Measurements from ENCODE around the gene PCDHGA12. TPM values are rescaled to one million over a fixed set of nuclear protein-coding genes. Genes with fewer than 3 reads are reported as not detected.
"Not testable (repeated sequence)": the region's sequence is repeated elsewhere in the genome, so short reads cannot be mapped to it uniquely, and the experiment has no call there.

The PCDHGA12 gene
- total and polyA plus RNA-seq, 2 experiments from 2014 or later, result 8.5 to 8.6 TPM

DNA sequence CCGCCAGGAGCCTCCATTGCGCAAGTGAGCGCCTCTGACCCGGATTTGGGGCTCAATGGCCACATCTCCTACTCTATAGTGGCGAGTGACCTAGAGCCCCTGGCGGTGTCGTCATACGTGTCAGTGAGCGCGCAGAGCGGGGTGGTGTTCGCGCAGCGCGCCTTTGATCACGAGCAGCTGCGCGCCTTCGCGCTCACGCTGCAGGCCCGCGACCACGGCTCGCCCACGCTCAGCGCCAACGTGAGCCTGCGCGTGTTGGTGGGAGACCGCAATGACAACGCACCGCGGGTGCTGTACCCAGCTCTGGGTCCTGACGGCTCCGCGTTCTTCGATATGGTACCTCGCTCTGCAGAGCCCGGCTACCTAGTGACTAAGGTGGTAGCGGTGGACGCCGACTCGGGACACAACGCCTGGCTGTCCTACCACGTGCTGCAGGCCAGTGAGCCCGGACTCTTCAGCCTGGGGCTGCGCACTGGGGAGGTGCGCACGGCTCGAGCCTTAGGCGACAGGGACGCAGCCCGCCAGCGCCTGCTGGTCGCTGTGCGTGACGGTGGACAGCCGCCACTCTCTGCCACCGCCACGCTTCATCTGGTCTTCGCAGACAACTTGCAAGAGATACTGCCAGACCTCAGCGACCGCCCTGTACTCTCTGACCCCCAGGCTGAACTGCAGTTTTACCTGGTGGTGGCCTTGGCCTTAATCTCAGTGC, 20.6 kb upstream of the PCDHGA12 start:
- H3K4me3 ChIP-seq, result no peak overlapping the region
- peaks cover 6% of the 10 kb centered on the region; the same call in 1 of the 2 replicates for H3K79me2 ChIP-seq (ENCODE audit: insufficient read depth)
- no peaks in the 10 kb centered on the region for H3K36me3 ChIP-seq (ENCODE audit: low read depth)
- TF ChIP-seq EZH2 (IDR thresholded peaks at IDR 0.05; ENCODE audit: insufficient read depth, poor library complexity, severe bottlenecking) (no peak), EZH2phosphoT487 (IDR thresholded peaks at IDR 0.05; ENCODE audit: insufficient read depth, low read depth) (no peak)
- no peak overlapping the region for H3K9ac ChIP-seq
- in situ Hi-C loops (cut with MboI), result no loop called here
- no peak for DNase-seq
- no peaks in the 10 kb centered on the region for H3K27me3 ChIP-seq (replicated peaks; ENCODE audit: insufficient read depth)
- no peaks in the 10 kb centered on the region; the same call in 1 of the 2 replicates for H3K4me1 ChIP-seq (ENCODE audit: insufficient read depth)
- H2AFZ ChIP-seq, result no peak overlapping the region
- H3K9me3 ChIP-seq (ENCODE audit: low read depth), result no peaks in the 10 kb centered on the region
- 28 to 30% methylated on average over 56 to 59 of the region's 64 CpGs for WGBS, 2 experiments (ENCODE audit: low coverage in 1 of 2, low lambda C conversion rate in 2 of 2, missing lambda C conversion rate in 2 of 2)
- no peak overlapping the region for H3K27ac ChIP-seq
- peaks cover 5% of the 10 kb centered on the region; the same call in 1 of the 2 replicates for H3F3A ChIP-seq (ENCODE audit: insufficient read depth)
- H3K4me2 ChIP-seq (ENCODE audit: unreplicated experiment), result no peak overlapping the region
- H3K9me2 ChIP-seq (ENCODE audit: insufficient read depth), result no peaks in the 10 kb centered on the region
- H4K20me1 ChIP-seq (ENCODE audit: insufficient read depth), result no peaks in the 10 kb centered on the region

DNA sequence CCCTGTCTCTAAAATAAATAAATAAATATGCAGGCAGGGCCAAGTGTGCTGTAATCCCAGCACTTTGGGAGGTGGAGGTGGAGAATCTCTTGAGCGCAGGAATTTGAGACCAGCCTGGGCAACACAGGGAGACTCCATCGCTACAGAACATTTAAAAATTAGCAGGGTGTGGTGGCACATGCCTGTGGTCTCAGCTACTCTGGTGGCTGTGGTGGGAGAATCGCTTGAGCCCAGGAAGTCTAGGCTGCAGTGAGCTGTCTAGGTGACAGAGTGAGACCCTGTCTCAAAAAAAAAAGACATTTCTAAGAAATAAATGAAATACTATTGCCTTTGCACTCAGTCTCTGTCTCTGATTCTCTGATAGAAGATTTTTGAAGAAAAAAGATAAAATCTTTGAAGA, 18.7 kb upstream of the PCDHGA12 start:
- H3K4me2 ChIP-seq (ENCODE audit: unreplicated experiment), result no peak overlapping the region
- no peaks in the 10 kb centered on the region for H3K9me3 ChIP-seq (ENCODE audit: low read depth)
- peaks cover 5% of the 10 kb centered on the region; the same call in 1 of the 2 replicates for H3F3A ChIP-seq (ENCODE audit: insufficient read depth)
- H4K20me1 ChIP-seq (ENCODE audit: insufficient read depth), result no peaks in the 10 kb centered on the region
- H3K79me2 ChIP-seq (ENCODE audit: insufficient read depth), result peaks cover 6% of the 10 kb centered on the region; the same call in 1 of the 2 replicates
- no peaks in the 10 kb centered on the region for H3K9me2 ChIP-seq (ENCODE audit: insufficient read depth)
- no peak overlapping the region for H3K4me3 ChIP-seq
- in situ Hi-C loops (cut with MboI), result no loop called here
- no peaks in the 10 kb centered on the region; the same call in 1 of the 2 replicates for H3K4me1 ChIP-seq (ENCODE audit: insufficient read depth)
- H3K27me3 ChIP-seq (replicated peaks; ENCODE audit: insufficient read depth), result no peaks in the 10 kb centered on the region
- no peak overlapping the region for H3K9ac ChIP-seq
- no peak for DNase-seq
- H3K27ac ChIP-seq, result no peak overlapping the region
- no peak for TF ChIP-seq EZH2phosphoT487 (IDR thresholded peaks at IDR 0.05; ENCODE audit: insufficient read depth, low read depth)
- no peak for TF ChIP-seq EZH2 (IDR thresholded peaks at IDR 0.05; ENCODE audit: insufficient read depth, poor library complexity, severe bottlenecking)
- WGBS, 2 experiments (ENCODE audit: low coverage in 1 of 2, low lambda C conversion rate in 2 of 2, missing lambda C conversion rate in 2 of 2), result 52 to 60% methylated on average over 3 of the region's 3 CpGs
- H3K36me3 ChIP-seq (ENCODE audit: low read depth), result no peaks in the 10 kb centered on the region
- no peak overlapping the region for H2AFZ ChIP-seq

DNA sequence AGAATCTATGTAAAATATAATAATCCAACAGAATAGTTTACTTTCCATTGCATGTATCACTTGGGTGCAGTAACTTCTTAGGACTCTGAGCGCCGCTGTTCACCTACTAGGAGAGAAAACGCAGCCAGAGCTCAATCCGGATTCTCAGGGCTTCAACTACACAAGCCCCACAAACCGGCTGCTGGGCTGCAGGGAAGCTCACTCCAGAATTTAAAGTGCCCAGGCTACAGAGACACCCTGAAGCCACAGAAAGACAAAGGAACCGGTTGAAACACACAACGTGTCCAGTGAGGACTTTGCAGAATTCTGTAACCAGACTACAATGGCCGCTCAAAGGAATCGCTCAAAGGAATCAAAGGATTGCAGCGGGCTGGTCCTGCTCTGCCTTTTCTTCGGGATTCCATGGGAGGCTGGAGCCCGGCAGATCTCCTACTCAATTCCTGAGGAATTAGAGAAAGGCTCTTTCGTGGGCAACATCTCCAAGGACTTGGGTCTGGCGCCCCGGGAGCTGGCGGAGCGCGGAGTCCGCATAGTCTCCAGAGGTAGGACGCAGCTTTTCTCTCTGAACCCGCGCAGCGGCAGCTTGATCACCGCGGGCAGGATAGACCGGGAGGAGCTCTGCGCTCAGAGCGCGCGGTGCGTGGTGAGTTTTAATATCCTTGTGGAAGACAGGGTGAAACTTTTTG, 17.3 kb upstream of the PCDHGA12 start, which contains the start of gene PCDHGA10:
Gene PCDHGA10 (plus strand): TSS at position 134 of the 686 bp plus-strand sequence. CDS start 189 bp downstream, at position 323.
- Histone ChIP-seq H3K9me3 (ENCODE audit: low read depth) (no peaks in the 10 kb centered on the region), H3K36me3 (ENCODE audit: low read depth) (no peaks in the 10 kb centered on the region), H4K20me1 (ENCODE audit: insufficient read depth) (no peaks in the 10 kb centered on the region), H3K9ac (peak within 1 kb of the TSS; percentile 35), H2AFZ (peak within 1 kb of the TSS; percentile 87), H3K27ac (no peak within 1 kb of the TSS), H3F3A (ENCODE audit: insufficient read depth) (peaks cover 2% of the 10 kb centered on the region), H3K27me3 (replicated peaks; ENCODE audit: insufficient read depth) (no peaks in the 10 kb centered on the region), H3K79me2 (ENCODE audit: insufficient read depth) (peaks cover 6% of the 10 kb centered on the region; the same call in 1 of the 2 replicates), H3K9me2 (ENCODE audit: insufficient read depth) (no peaks in the 10 kb centered on the region), H3K4me1 (ENCODE audit: insufficient read depth) (peaks cover 5% of the 10 kb centered on the region; the same call in 1 of the 2 replicates), H3K4me2 (ENCODE audit: unreplicated experiment) (peak within 1 kb of the TSS; percentile 66), H3K4me3 (peak within 1 kb of the TSS; percentile 70)
- WGBS, 2 experiments (ENCODE audit: low coverage in 1 of 2, low lambda C conversion rate in 2 of 2, missing lambda C conversion rate in 2 of 2), result 25 to 35% methylated on average over 31 of the region's 31 CpGs
- in situ Hi-C loops (cut with MboI), result no loop called here
- TF ChIP-seq EZH2phosphoT487 (IDR thresholded peaks at IDR 0.05; ENCODE audit: insufficient read depth, low read depth), result no peak
- TF ChIP-seq EZH2 (IDR thresholded peaks at IDR 0.05; ENCODE audit: insufficient read depth, poor library complexity, severe bottlenecking), result no peak
- peak; percentile 94 for DNase-seq

DNA sequence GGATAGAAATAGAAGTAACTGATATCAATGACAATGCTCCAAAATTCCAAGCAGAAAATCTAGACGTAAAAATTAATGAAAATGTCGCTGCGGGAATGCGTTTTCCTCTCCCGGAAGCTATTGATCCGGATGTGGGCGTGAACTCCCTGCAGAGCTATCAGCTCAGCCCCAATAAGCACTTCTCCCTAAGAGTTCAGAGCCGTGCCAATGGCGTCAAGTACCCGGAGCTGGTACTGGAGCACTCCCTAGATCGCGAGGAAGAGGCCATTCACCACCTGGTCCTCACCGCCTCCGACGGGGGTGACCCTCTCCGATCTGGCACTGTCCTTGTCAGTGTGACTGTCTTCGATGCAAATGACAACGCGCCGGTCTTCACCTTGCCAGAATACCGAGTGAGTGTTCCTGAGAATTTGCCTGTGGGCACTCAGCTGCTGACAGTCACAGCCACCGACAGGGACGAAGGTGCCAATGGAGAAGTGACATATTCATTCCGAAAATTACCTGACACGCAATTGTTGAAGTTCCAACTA, 16.7 kb upstream of the PCDHGA12 start:
- Histone ChIP-seq H3K27me3 (replicated peaks; ENCODE audit: insufficient read depth) (no peaks in the 10 kb centered on the region), H3K36me3 (ENCODE audit: low read depth) (no peaks in the 10 kb centered on the region), H3K79me2 (ENCODE audit: insufficient read depth) (peaks cover 10% of the 10 kb centered on the region), H3K4me3 (peak overlapping the region; percentile 70), H3K9ac (peak overlapping the region; percentile 35), H3K27ac (no peak overlapping the region), H3K9me2 (ENCODE audit: insufficient read depth) (no peaks in the 10 kb centered on the region), H3F3A (ENCODE audit: insufficient read depth) (peaks cover 8% of the 10 kb centered on the region), H3K4me2 (ENCODE audit: unreplicated experiment) (peak overlapping the region; percentile 66), H3K4me1 (ENCODE audit: insufficient read depth) (peaks cover 5% of the 10 kb centered on the region; the same call in 1 of the 2 replicates), H2AFZ (peak overlapping the region; percentile 87), H4K20me1 (ENCODE audit: insufficient read depth) (no peaks in the 10 kb centered on the region), H3K9me3 (ENCODE audit: low read depth) (no peaks in the 10 kb centered on the region)
- 27% methylated on average over 25 of the region's 25 CpGs for WGBS, 2 experiments (ENCODE audit: low coverage in 1 of 2, low lambda C conversion rate in 2 of 2, missing lambda C conversion rate in 2 of 2)
- no peak for TF ChIP-seq EZH2 (IDR thresholded peaks at IDR 0.05; ENCODE audit: insufficient read depth, poor library complexity, severe bottlenecking)
- no peak for TF ChIP-seq EZH2phosphoT487 (IDR thresholded peaks at IDR 0.05; ENCODE audit: insufficient read depth, low read depth)
- no peak for DNase-seq
- in situ Hi-C loops (cut with MboI), result no loop called here

DNA sequence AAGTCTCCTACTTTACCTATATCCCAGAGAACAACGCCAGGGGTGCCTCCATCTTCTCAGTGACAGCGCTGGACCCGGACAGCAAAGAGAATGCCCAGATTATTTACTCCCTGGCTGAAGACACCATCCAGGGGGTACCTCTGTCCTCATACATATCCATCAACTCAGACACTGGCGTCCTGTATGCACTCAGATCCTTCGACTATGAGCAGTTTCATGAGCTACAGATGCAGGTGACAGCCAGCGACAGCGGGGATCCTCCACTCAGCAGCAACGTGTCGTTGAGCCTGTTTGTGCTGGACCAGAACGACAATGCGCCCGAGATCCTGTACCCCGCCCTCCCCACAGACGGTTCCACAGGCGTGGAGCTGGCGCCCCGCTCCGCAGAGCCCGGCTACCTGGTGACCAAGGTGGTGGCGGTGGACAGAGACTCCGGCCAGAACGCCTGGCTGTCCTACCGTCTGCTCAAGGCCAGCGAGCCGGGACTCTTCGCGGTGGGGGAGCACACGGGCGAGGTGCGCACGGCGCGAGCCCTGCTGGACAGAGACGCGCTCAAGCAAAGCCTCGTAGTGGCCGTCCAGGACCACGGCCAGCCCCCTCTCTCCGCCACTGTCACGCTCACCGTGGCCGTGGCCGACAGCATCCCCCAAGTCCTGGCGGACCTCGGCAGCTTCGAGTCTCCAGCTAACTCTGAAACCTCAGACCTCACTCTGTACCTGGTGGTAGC, 15.6 kb upstream of the PCDHGA12 start:
- not testable (repeated sequence) for H2AFZ ChIP-seq; H3K9me3 ChIP-seq (ENCODE audit: low read depth); H3K36me3 ChIP-seq (ENCODE audit: low read depth); H4K20me1 ChIP-seq (ENCODE audit: insufficient read depth); H3K4me2 ChIP-seq (ENCODE audit: unreplicated experiment); H3K9ac ChIP-seq; H3K27me3 ChIP-seq (replicated peaks; ENCODE audit: insufficient read depth); H3K27ac ChIP-seq; H3K4me3 ChIP-seq; H3K4me1 ChIP-seq (ENCODE audit: insufficient read depth); H3K9me2 ChIP-seq (ENCODE audit: insufficient read depth); DNase-seq
- peaks cover 11% of the 10 kb centered on the region for H3F3A ChIP-seq (ENCODE audit: insufficient read depth)
- WGBS, 2 experiments (ENCODE audit: low coverage in 1 of 2, low lambda C conversion rate in 2 of 2, missing lambda C conversion rate in 2 of 2), result 51 to 54% methylated on average over 33 to 36 of the region's 46 CpGs
- peaks cover 16% of the 10 kb centered on the region for H3K79me2 ChIP-seq (ENCODE audit: insufficient read depth)
- in situ Hi-C loops (cut with MboI), result loop anchor here (5.0 kb wide), 1 partner anchor 148 kb away; no protein-coding TSS in a partner anchor

DNA sequence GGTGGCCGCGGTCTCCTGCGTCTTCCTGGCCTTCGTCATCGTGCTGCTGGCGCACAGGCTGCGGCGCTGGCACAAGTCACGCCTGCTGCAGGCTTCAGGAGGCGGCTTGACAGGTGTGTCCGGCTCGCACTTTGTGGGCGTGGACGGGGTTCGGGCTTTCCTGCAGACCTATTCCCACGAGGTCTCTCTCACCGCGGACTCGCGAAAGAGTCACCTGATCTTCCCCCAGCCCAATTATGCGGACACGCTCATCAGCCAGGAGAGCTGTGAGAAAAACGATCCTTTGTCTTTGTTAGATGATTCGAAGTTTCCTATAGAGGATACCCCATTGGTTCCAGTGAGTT, 15.1 kb upstream of the PCDHGA12 start:
- H3K9me2 ChIP-seq (ENCODE audit: insufficient read depth); H3K36me3 ChIP-seq (ENCODE audit: low read depth); H3K4me3 ChIP-seq; H3K4me1 ChIP-seq (ENCODE audit: insufficient read depth); H2AFZ ChIP-seq; H3K27me3 ChIP-seq (replicated peaks; ENCODE audit: insufficient read depth); H3K27ac ChIP-seq; DNase-seq; H4K20me1 ChIP-seq (ENCODE audit: insufficient read depth); H3K4me2 ChIP-seq (ENCODE audit: unreplicated experiment); H3K9ac ChIP-seq; H3K9me3 ChIP-seq (ENCODE audit: low read depth): not testable (repeated sequence)
- 57 to 58% methylated on average over 24 of the region's 24 CpGs for WGBS, 2 experiments (ENCODE audit: low coverage in 1 of 2, low lambda C conversion rate in 2 of 2, missing lambda C conversion rate in 2 of 2)
- Histone ChIP-seq H3K79me2 (ENCODE audit: insufficient read depth) (peaks cover 16% of the 10 kb centered on the region), H3F3A (ENCODE audit: insufficient read depth) (peaks cover 12% of the 10 kb centered on the region)
- in situ Hi-C loops (cut with MboI), result loop anchor here (5.0 kb wide), 1 partner anchor 147 kb away; no protein-coding TSS in a partner anchor

Data from GM23248 (cell line).